PC-9 (cell line): ENCODE results near the gene SFN. TPM values are rescaled to one million over a fixed set of nuclear protein-coding genes. Genes with fewer than 3 reads are reported as not detected.

Experiments
- BruUV-seq: library from RNA; stranded (reverse); fragments of 400-500 nt; replicated peaks from 2 replicates; lab custom pipeline; 2021; lab: Mats Ljungman, UMichigan
- CTCF ChIA-PET: fragments of 300-600 bp; sonication (Branson Sonifier 250); formaldehyde crosslinking; loops from one replicate; lab custom pipeline; 2022; ENCODE audit warnings: antibody characterized with exemption; lab: Charles Lee
- POLR2A ChIA-PET: fragments of 300-600 bp; sonication (Branson Sonifier 250); formaldehyde crosslinking; loops from one replicate; lab custom pipeline; 2022; ENCODE audit warnings: antibody characterized with exemption; ENCODE audit not compliant: unreplicated experiment; lab: Charles Lee
- DNase-seq, 2 experiments: peaks; one replicate each; pipeline versions ENCODE4 v3.0.0 to v3.0.0-alpha.2; 2015 to 2022; ENCODE audit warnings: mixed read lengths in 1 of 2
- H2AFZ ChIP-seq: fragments of 200-600 bp; sonication (generic); 2 replicates; pipeline ENCODE4 v1.8.1; 2017; ENCODE audit warnings: antibody characterized with exemption
- H3F3A ChIP-seq: fragments of 200-600 bp; sonication (generic); 2 replicates; pipeline ENCODE4 v1.8.1; 2017; ENCODE audit warnings: antibody characterized with exemption, mild to moderate bottlenecking, low read depth; ENCODE audit not compliant: insufficient read depth
- H3K27ac ChIP-seq: fragments of 200-600 bp; sonication (generic); 2 replicates; pipeline ENCODE4 v1.6.1; 2016; ENCODE audit warnings: mixed run types
- H3K27me3 ChIP-seq: fragments of 200-600 bp; sonication (generic); 2 replicates; pipeline ENCODE4 v1.6.1; 2016; ENCODE audit warnings: low read depth, mixed run types; ENCODE audit not compliant: insufficient read depth
- H3K36me3 ChIP-seq: fragments of 200-600 bp; sonication (generic); 2 replicates; pipeline ENCODE4 v1.6.1; 2016; ENCODE audit warnings: low read depth, mixed run types
- H3K4me1 ChIP-seq: fragments of 200-600 bp; sonication (generic); replicated peaks from 2 replicates; pipeline ENCODE4 v1.6.1; 2016; ENCODE audit warnings: mixed run types; ENCODE audit not compliant: insufficient read depth
- H3K4me2 ChIP-seq: fragments of 200-600 bp; sonication (generic); 2 replicates; pipeline ENCODE4 v1.6.1; 2017; ENCODE audit warnings: mixed run types
- H3K4me3 ChIP-seq: fragments of 200-600 bp; sonication (generic); 2 replicates; pipeline ENCODE4 v1.6.1; 2016; ENCODE audit warnings: mixed run types
- H3K79me2 ChIP-seq: fragments of 200-600 bp; sonication (generic); 2 replicates; pipeline ENCODE4 v1.6.1; 2017; ENCODE audit warnings: low read depth, mixed run types
- H3K9me2 ChIP-seq: fragments of 200-600 bp; sonication (generic); 2 replicates; pipeline ENCODE4 v1.8.1; 2017; ENCODE audit warnings: mild to moderate bottlenecking; ENCODE audit not compliant: insufficient read depth
- H3K9me3 ChIP-seq: fragments of 200-600 bp; sonication (generic); 2 replicates; pipeline ENCODE4 v1.8.1; 2016; ENCODE audit warnings: low read depth; ENCODE audit not compliant: insufficient read depth
- H4K20me1 ChIP-seq: fragments of 200-600 bp; sonication (generic); 2 replicates; pipeline ENCODE4 v1.8.1; 2017; ENCODE audit not compliant: insufficient read depth
- EZH2 ChIP-seq: fragments of 200-600 bp; sonication (generic); IDR thresholded peaks from 2 replicates; pipeline ENCODE4 v1.8.0; 2017; ENCODE audit warnings: antibody characterized with exemption, low read depth
- intact Hi-C: fragments of 100-400 bp; cut with micrococcal nuclease; formaldehyde crosslinking; loops from one replicate; pipeline ENCODE4 v1.10.0; 2022; ENCODE audit not compliant: unreplicated experiment
- total RNA-seq: library from RNA; stranded (reverse); gene quantifications from 2 replicates; pipeline ENCODE4 v1.2.3, GENCODE V29; 2021
- TF ChIP-seq, protein P1 (sequence below): fragments of 200-600 bp; sonication (generic); conservative IDR thresholded peaks from 2 replicates; pipeline ENCODE4 v1.6.1; 2017; ENCODE audit warnings: mixed run types, antibody characterized with exemption, mild to moderate bottlenecking, moderate library complexity

Gene SFN
- total RNA-seq, 1 experiment from 2014 or later, result 326 TPM

DNA sequence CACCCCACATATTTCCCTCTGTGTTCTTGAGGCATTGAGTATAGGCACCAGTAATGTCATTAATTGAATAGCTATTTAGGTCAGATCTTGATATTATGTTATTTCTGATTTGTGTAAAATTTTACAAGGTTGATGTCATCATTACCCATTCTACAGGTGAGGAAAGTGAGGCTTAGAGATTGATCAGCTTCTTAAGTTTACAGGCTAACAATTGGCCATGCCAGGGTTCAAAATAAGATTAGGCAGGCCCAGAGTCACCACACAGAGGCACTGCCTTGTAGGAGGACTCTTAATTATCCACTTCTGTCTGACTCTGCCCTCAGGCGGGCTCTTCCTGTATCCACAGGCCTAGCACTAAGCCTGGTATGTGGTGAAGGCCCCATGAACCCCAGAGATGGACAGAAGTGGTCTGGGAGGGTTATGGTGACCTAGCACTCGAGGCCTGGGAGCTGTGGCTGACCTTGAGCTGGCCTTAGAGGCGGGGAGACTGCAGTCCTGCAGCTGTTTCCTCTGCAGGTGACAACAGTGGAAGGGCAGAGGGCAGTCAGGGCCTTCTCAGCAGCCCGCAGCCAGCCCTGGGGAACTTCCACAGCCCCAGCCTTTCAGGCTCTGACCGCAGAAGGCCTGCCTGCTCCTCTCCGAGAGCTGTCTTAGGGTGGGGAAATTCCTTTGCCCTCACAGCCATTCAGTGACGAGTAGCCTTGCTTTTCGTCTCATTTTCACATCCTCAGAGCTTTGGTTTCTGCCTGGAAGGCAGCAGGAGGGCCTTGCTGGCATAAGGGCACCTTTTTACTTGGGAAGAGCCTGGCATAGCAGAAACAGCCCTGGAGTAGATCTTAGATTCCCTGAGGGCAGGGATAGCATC is 24.2 kb upstream of the SFN start:
- Histone ChIP-seq H3K79me2 (no peaks in the 10 kb centered on the region), H3K9me3 (no peaks in the 10 kb centered on the region), H3K4me2 (no peak overlapping the region), H3K27ac (no peak overlapping the region), H4K20me1 (no peaks in the 10 kb centered on the region), H3F3A (no peaks in the 10 kb centered on the region), H2AFZ (no peak overlapping the region), H3K27me3 (no peaks in the 10 kb centered on the region), H3K4me1 (no peaks in the 10 kb centered on the region), H3K9me2 (no peaks in the 10 kb centered on the region), H3K4me3 (no peak overlapping the region), H3K36me3 (no peaks in the 10 kb centered on the region)
- POLR2A ChIA-PET, result no interaction called here
- intact Hi-C loops, result no loop called here
- DNase-seq, result no peak
- CTCF ChIA-PET, result no interaction called here
- no TSS peak for BruUV-seq
- no peak for TF ChIP-seq EZH2
- TF ChIP-seq, protein P1, sequence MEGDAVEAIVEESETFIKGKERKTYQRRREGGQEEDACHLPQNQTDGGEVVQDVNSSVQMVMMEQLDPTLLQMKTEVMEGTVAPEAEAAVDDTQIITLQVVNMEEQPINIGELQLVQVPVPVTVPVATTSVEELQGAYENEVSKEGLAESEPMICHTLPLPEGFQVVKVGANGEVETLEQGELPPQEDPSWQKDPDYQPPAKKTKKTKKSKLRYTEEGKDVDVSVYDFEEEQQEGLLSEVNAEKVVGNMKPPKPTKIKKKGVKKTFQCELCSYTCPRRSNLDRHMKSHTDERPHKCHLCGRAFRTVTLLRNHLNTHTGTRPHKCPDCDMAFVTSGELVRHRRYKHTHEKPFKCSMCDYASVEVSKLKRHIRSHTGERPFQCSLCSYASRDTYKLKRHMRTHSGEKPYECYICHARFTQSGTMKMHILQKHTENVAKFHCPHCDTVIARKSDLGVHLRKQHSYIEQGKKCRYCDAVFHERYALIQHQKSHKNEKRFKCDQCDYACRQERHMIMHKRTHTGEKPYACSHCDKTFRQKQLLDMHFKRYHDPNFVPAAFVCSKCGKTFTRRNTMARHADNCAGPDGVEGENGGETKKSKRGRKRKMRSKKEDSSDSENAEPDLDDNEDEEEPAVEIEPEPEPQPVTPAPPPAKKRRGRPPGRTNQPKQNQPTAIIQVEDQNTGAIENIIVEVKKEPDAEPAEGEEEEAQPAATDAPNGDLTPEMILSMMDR, result no peak

DNA sequence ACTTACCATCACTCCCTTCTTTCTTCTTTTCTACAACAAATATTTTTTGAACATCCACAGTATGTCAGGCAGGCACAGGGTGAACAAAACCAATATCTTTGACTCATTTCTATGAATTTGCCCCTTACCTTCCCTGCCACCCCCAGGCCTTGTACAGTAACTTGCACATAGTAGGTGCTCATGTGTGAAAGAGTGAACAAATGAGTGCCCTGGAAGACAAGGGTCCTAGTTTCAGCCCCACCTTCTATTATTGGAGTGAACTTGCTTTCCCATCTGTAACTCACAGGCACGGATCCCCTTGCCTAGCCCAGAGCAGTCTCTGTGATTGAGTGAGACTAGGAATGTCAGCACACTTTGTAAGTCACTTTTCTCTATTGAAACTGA is 23.6 kb upstream of the SFN start:
- intact Hi-C loops, result no loop called here
- H4K20me1 ChIP-seq, result no peaks in the 10 kb centered on the region
- DNase-seq, result no peak
- no peaks in the 10 kb centered on the region for H3K27me3 ChIP-seq
- H2AFZ ChIP-seq, result no peak overlapping the region
- peaks cover 2% of the 10 kb centered on the region; the same call in 1 of the 2 replicates for H3F3A ChIP-seq
- H3K36me3 ChIP-seq, result no peaks in the 10 kb centered on the region
- ChIA-PET CTCF (no interaction called here), POLR2A (interaction anchor here (0.6 kb wide), 1 partner anchor 107 kb away, joined by 5 read pairs; no protein-coding TSS in a partner anchor)
- no peak overlapping the region for H3K4me2 ChIP-seq
- TF ChIP-seq, protein P1, result no peak
- no peak for TF ChIP-seq EZH2
- H3K79me2 ChIP-seq, result no peaks in the 10 kb centered on the region; the same call in 1 of the 2 replicates
- no peaks in the 10 kb centered on the region for H3K4me1 ChIP-seq
- no peak overlapping the region for H3K27ac ChIP-seq
- no peak overlapping the region for H3K4me3 ChIP-seq
- H3K9me3 ChIP-seq, result no peaks in the 10 kb centered on the region
- H3K9me2 ChIP-seq, result no peaks in the 10 kb centered on the region
- no TSS peak for BruUV-seq

DNA sequence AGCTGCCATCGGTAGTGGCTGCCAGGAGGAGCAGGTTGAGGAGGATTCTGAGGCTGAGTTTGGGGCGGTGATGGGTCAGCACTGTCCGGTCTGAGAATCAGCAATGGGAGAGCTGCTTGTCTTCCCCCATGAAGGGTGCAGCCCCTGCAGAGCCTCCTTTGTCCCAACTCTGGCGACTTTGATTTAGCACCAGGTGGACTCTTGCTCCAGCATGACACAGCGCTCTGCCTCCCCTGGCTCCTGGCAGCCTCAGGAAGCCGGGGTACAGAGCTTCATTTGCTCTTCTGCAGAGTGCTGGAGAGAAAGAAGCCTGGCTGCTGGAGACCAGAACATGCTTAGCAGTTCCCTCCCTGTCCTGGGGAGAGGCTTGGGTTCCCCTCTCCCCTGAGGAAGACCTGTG is 23.2 kb upstream of the SFN start:
- no peak overlapping the region for H2AFZ ChIP-seq
- no peaks in the 10 kb centered on the region for H3K4me1 ChIP-seq
- no peaks in the 10 kb centered on the region for H3K36me3 ChIP-seq
- no peaks in the 10 kb centered on the region for H3K9me3 ChIP-seq
- no peaks in the 10 kb centered on the region for H3K27me3 ChIP-seq
- no peaks in the 10 kb centered on the region; the same call in 1 of the 2 replicates for H3K79me2 ChIP-seq
- H3K27ac ChIP-seq, result no peak overlapping the region
- no peak for DNase-seq
- ChIA-PET CTCF (interaction anchor here (0.6 kb wide), 1 partner anchor 12 kb away, joined by 3 read pairs; no protein-coding TSS in a partner anchor), POLR2A (interaction anchor here (0.6 kb wide), 1 partner anchor 106 kb away, joined by 5 read pairs; no protein-coding TSS in a partner anchor)
- BruUV-seq, result no TSS peak
- intact Hi-C loops, result no loop called here
- H3F3A ChIP-seq, result peaks cover 5% of the 10 kb centered on the region; the same call in 1 of the 2 replicates
- no peak overlapping the region for H3K4me2 ChIP-seq
- H4K20me1 ChIP-seq, result no peaks in the 10 kb centered on the region
- no peak overlapping the region for H3K4me3 ChIP-seq
- no peak for TF ChIP-seq EZH2
- TF ChIP-seq, protein P1, result no peak
- no peaks in the 10 kb centered on the region for H3K9me2 ChIP-seq
